Endothelial cell of umbilical vein (primary cell): ENCODE results near the gene TARBP2. TPM values are rescaled to one million over a fixed set of nuclear protein-coding genes. Genes with fewer than 3 reads are reported as not detected.

ENCODE experiments used
- BruUV-seq: library from RNA; stranded (reverse); fragments of 400-500 nt; replicated peaks from 2 replicates; lab custom pipeline; 2021; lab: Mats Ljungman, UMichigan
- CTCF ChIA-PET: fragments of 300-600, 350-600 bp; sonication (Branson Sonifier 250); formaldehyde crosslinking; loops from one replicate; lab custom pipeline; 2021; ENCODE audit warnings: antibody characterized with exemption, inconsistent platforms; lab: Charles Lee
- POLR2A ChIA-PET: fragments of 300-600, 350-600 bp; sonication (Branson Sonifier 250); formaldehyde crosslinking; loops from one replicate; lab custom pipeline; 2021; ENCODE audit warnings: antibody characterized with exemption, inconsistent platforms; lab: Charles Lee
- DNase-seq: peaks from one replicate; pipeline ENCODE4 v3.0.0-alpha.2; 2011; ENCODE audit warnings: low read depth, low spot score
- FAIRE-seq: peaks from 2 replicates; lab custom pipeline; 2011; peaks lifted over from hg19 to GRCh38; lab: Jason Lieb, UNC
- H2AFZ ChIP-seq: 2 replicates; pipeline ENCODE4 v1.6.0; 2012; ENCODE audit warnings: low read depth, low read length, control low read depth, inconsistent platforms
- H3K27ac ChIP-seq: 2 replicates; pipeline ENCODE4 v1.5.1; 2011; ENCODE audit warnings: low read depth, mild to moderate bottlenecking, control low read depth, low read length, moderate library complexity; ENCODE audit not compliant: insufficient read depth
- H3K27me3 ChIP-seq, 2 experiments: 2 replicates each; pipeline versions ENCODE4 v1.6.0 to v1.6.1; 2011; ENCODE audit warnings: low read length in 2 of 2, mixed read lengths in 1 of 2; ENCODE audit not compliant: control insufficient read depth in 2 of 2, insufficient read depth in 2 of 2
- H3K36me3 ChIP-seq, 2 experiments: 2 replicates in 1 of 2; 3 replicates in 1 of 2; pipeline ENCODE4 v1.5.1; 2011; ENCODE audit warnings: low read length in 2 of 2, mild to moderate bottlenecking in 1 of 2, moderate library complexity in 1 of 2; ENCODE audit not compliant: control insufficient read depth in 2 of 2, insufficient read depth in 2 of 2; ENCODE audit errors: extremely low read depth in 1 of 2
- H3K4me1 ChIP-seq: 3 replicates; pipeline ENCODE4 v1.5.1; 2011; ENCODE audit warnings: mild to moderate bottlenecking, low read length; ENCODE audit not compliant: control insufficient read depth, insufficient read depth; ENCODE audit errors: extremely low read depth
- H3K4me2 ChIP-seq: 2 replicates; pipeline ENCODE4 v1.6.1; 2011; ENCODE audit warnings: low read length, control low read depth, mixed read lengths; ENCODE audit not compliant: insufficient read depth
- H3K4me3 ChIP-seq, 3 experiments: fragments of 200-600 bp in 1 of 3; sonication (generic), shearing (Covaris generic) in 1 of 3; replicated peaks in 1 of 3; 2 replicates each; pipeline ENCODE4 v1.5.1; 2011 to 2016; ENCODE audit warnings: control low read depth in 3 of 3, low read length in 3 of 3, mild to moderate bottlenecking in 2 of 3, inconsistent platforms in 1 of 3, low read depth in 1 of 3, moderate library complexity in 1 of 3; ENCODE audit not compliant: insufficient read depth in 1 of 3
- H3K79me2 ChIP-seq: 2 replicates; pipeline ENCODE4 v1.6.0; 2012; ENCODE audit warnings: low read length, inconsistent platforms; ENCODE audit not compliant: control insufficient read depth, insufficient read depth
- H3K9ac ChIP-seq: replicated peaks from 2 replicates; pipeline ENCODE3; 2011; ENCODE audit warnings: low read length, control low read depth; ENCODE audit not compliant: insufficient read depth; ENCODE audit errors: extremely low read depth
- H3K9me1 ChIP-seq: replicated peaks from 3 replicates; pipeline ENCODE4 v1.6.0; 2011; ENCODE audit warnings: mild to moderate bottlenecking, low read length; ENCODE audit not compliant: control insufficient read depth, insufficient read depth; ENCODE audit errors: extremely low read depth
- H3K9me3 ChIP-seq: replicated peaks from 2 replicates; pipeline ENCODE4 v1.5.1; 2012; ENCODE audit warnings: low read length, inconsistent platforms; ENCODE audit not compliant: control insufficient read depth, insufficient read depth
- H4K20me1 ChIP-seq: replicated peaks from 2 replicates; pipeline ENCODE3; 2011; ENCODE audit warnings: mild to moderate bottlenecking, low read length; ENCODE audit not compliant: control insufficient read depth, insufficient read depth; ENCODE audit errors: extremely low read depth
- EZH2 ChIP-seq: IDR thresholded peaks from 2 replicates; pipeline ENCODE4 v1.6.1; 2012; ENCODE audit warnings: borderline replicate concordance, low read depth, mild to moderate bottlenecking, moderate library complexity, low read length, inconsistent platforms; ENCODE audit not compliant: severe bottlenecking
- FOS ChIP-seq: IDR thresholded peaks from 2 replicates; pipeline ENCODE4 v1.6.1; 2011; ENCODE audit warnings: mild to moderate bottlenecking, low read length, moderate library complexity, borderline replicate concordance; ENCODE audit not compliant: insufficient read depth
- GATA2 ChIP-seq: IDR thresholded peaks from 2 replicates; pipeline ENCODE4 v1.7.0; 2011; ENCODE audit warnings: low read depth, mild to moderate bottlenecking, moderate library complexity, mixed read lengths, low read length; ENCODE audit not compliant: insufficient read length, insufficient read depth
- JUN ChIP-seq: IDR thresholded peaks from 2 replicates; pipeline ENCODE4 v1.6.1; 2011; ENCODE audit warnings: borderline replicate concordance, low read depth; ENCODE audit not compliant: insufficient read length, insufficient read depth
- MYC ChIP-seq: IDR thresholded peaks from one replicate; pipeline ENCODE4 v1.6.1; 2011; ENCODE audit warnings: mild to moderate bottlenecking, low read depth, low read length
- POLR2A ChIP-seq: IDR thresholded peaks from 2 replicates; pipeline ENCODE4 v1.6.1; 2012; ENCODE audit warnings: low read depth, mild to moderate bottlenecking, control low read depth, low read length
- POLR2AphosphoS5 ChIP-seq: IDR thresholded peaks from 2 replicates; pipeline ENCODE4 v1.6.1; 2012; ENCODE audit warnings: low read depth, mild to moderate bottlenecking, control low read depth, low read length, moderate library complexity; ENCODE audit not compliant: insufficient read depth
- dilution Hi-C: fragments of 300-500 bp; cut with MboI; formaldehyde crosslinking; loops from one replicate; pipeline ENCODE4 v1.15.0; 2019; ENCODE audit warnings: low sequenced_read_pairs; ENCODE audit not compliant: extremely low pct_ligation_motif_present
- intact Hi-C: fragments of 100-400 bp; cut with micrococcal nuclease; formaldehyde crosslinking; loops from one replicate; pipeline ENCODE4 v1.10.0; 2022
- polyA plus RNA-seq, 4 experiments: library from polyadenylated mRNA; depleted of rRNA in 3 of 4; stranded (reverse) in 3 of 4; unstranded in 1 of 4; fragments of >200 nt; gene quantifications; 2 replicates each; pipeline versions ENCODE4 v1.2.1 to v1.2.3, GENCODE V29; 2011 to 2012; ENCODE audit warnings: missing spikeins in 1 of 4
- total RNA-seq: library from RNA; stranded (reverse); gene quantifications from 2 replicates; pipeline ENCODE4 v1.2.3, GENCODE V29; 2021
- TF ChIP-seq, protein P1 (sequence below), 2 donors: IDR thresholded peaks; 1 replicate in 1 of 2; 2 replicates in 1 of 2; pipeline ENCODE4 v1.5.1; 2011; ENCODE audit warnings: low read length in 2 of 2, mild to moderate bottlenecking in 2 of 2, moderate library complexity in 2 of 2, control low read depth in 1 of 2, inconsistent platforms in 1 of 2, low read depth in 1 of 2; ENCODE audit not compliant: insufficient read depth in 1 of 2; ENCODE audit errors: extremely low read depth in 1 of 2
- TF ChIP-seq, protein P2 (sequence below): IDR thresholded peaks from 2 replicates; pipeline ENCODE4 v1.6.1; 2011; ENCODE audit not compliant: insufficient read depth, insufficient read length

The TARBP2 gene
- total and polyA plus RNA-seq, 2 donors (not counting 3 experiments of a cell fraction or from before 2014, with no cell fraction given), result 57.2 to 82.8 TPM

DNA sequence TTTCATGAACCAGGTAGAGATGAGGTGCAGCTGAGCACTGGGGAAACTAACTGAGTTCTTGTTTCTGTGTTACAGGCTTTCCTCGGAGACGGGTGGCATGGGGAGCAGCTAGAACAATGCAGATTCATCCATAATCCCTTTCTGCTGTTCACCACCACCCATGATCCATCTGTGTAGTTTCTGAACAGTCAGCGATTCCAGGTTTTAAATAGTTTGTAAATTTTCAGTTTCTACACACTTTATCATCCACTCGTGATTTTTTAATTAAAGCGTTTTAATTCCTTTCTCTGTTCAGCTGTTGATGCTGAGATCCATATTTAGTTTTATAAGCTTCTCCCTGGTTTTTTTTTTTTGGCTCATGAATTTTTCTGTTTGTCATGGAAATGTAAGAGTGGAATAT is 21.8 kb upstream of the TARBP2 start:
- Histone ChIP-seq H3K27ac (no peak overlapping the region), H2AFZ (no peak overlapping the region), H3K9ac (no peak overlapping the region), H3K4me1 (no peaks in the 10 kb centered on the region), H3K9me3 (no peaks in the 10 kb centered on the region), H3K27me3 (no peaks in the 10 kb centered on the region), H3K36me3 (peaks cover 53 to 67% of the 10 kb centered on the region in 2 experiments), H4K20me1 (peaks cover 8% of the 10 kb centered on the region), H3K4me2 (no peak overlapping the region), H3K9me1 (no peaks in the 10 kb centered on the region), H3K4me3 (no peak overlapping the region), H3K79me2 (peaks cover 28% of the 10 kb centered on the region)
- dilution Hi-C loops (no loop called here), intact Hi-C loops (no loop called here)
- FAIRE-seq (no peak), DNase-seq (no peak)
- BruUV-seq, result TSS peak; percentile 48
- TF ChIP-seq POLR2AphosphoS5, result no peak
- no peak for TF ChIP-seq GATA2
- TF ChIP-seq, protein P1, sequence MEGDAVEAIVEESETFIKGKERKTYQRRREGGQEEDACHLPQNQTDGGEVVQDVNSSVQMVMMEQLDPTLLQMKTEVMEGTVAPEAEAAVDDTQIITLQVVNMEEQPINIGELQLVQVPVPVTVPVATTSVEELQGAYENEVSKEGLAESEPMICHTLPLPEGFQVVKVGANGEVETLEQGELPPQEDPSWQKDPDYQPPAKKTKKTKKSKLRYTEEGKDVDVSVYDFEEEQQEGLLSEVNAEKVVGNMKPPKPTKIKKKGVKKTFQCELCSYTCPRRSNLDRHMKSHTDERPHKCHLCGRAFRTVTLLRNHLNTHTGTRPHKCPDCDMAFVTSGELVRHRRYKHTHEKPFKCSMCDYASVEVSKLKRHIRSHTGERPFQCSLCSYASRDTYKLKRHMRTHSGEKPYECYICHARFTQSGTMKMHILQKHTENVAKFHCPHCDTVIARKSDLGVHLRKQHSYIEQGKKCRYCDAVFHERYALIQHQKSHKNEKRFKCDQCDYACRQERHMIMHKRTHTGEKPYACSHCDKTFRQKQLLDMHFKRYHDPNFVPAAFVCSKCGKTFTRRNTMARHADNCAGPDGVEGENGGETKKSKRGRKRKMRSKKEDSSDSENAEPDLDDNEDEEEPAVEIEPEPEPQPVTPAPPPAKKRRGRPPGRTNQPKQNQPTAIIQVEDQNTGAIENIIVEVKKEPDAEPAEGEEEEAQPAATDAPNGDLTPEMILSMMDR (IDR thresholded peaks at IDR 0.05; ENCODE audit: extremely low read depth in 1 of 2, insufficient read depth in 1 of 2, low read depth in 1 of 2, low read length in 2 of 2), result no peak
- TF ChIP-seq MYC, result no peak
- TF ChIP-seq JUN, result no peak
- no peak for TF ChIP-seq EZH2
- TF ChIP-seq FOS, result no peak
- TF ChIP-seq, protein P2, sequence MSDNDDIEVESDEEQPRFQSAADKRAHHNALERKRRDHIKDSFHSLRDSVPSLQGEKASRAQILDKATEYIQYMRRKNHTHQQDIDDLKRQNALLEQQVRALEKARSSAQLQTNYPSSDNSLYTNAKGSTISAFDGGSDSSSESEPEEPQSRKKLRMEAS, result no peak
- no peak for TF ChIP-seq POLR2A
- POLR2A ChIA-PET, result interaction anchor here (1.5 kb wide), 1 partner anchor 12 kb away, joined by 6 read pairs; no protein-coding TSS in a partner anchor
- CTCF ChIA-PET, result interaction anchor here (5.6 kb wide), 1 partner anchor 30 kb away, joined by 48 read pairs; the partner anchor contains the start of gene NPFF
